Measurements from ENCODE around the gene HOPX.

DNA sequence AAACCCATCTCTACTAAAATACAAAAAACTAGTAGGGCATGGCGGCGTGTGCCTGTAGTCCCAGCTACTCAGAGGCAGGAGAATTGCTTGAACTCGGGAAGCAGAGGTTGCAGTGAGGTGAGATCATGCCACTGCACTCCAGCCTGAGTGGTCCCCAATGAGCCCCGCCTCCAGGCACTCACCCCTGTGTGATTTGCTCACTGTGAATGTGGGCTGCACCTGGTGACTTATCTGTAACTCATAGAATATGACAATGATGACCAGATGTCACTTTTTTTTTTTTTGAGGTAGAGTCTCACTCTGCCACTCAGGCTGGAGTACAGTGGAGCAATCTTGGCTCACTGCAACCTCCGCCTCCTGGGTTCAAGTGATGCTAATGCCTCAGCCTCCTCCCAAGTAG, 49.0 kb upstream of the HOPX start:
- TF ChIP-seq CTCF (IDR thresholded peaks at IDR 0.05) (no peak), POLR2A (IDR thresholded peaks at IDR 0.05) (no peak)
